ENCODE data around the gene RETREG1.

DNA sequence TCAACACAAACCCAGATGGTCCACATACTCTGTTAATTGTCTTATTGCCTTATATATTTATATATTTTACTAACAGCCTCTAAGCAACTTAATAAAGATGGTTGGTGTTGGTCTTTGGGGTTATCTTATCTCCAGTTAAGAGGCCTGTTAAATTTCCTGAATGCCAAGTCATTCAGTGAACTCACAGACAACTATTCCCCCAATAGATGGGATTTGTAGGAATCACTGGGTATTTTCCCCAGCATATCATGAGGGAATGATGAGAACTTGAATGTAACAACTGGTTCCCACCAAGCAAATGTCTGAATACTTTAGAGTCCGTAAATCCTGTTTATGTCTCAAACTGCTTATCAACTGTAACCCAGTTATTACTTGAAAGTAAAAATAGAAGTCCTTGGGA lies 42.7 kb upstream of the RETREG1 start:
- TF ChIP-seq CTCF (IDR thresholded peaks at IDR 0.05) (no peak), POLR2A (IDR thresholded peaks at IDR 0.05) (no peak)

Measured in Peyer's patch (tissue), 4 donors.